HepG2 (cell line): Measurements from ENCODE around the gene CELSR2. TPM values are rescaled to one million over a fixed set of nuclear protein-coding genes. Genes with fewer than 3 reads are reported as not detected.

Source experiments
- CCDC6 ChIP-seq: sonication (generic); formaldehyde crosslinking; IDR thresholded peaks from 2 replicates; pipeline ENCODE4 v1.8.1; 2022; ENCODE audit warnings: mild to moderate bottlenecking, missing genetic modification reagents, moderate library complexity
- DNMT1 ChIP-seq: sonication (generic); formaldehyde crosslinking; IDR thresholded peaks from 2 replicates; pipeline ENCODE4 v1.5.1; 2020; ENCODE audit warnings: mild to moderate bottlenecking, missing genetic modification reagents
- EEA1 ChIP-seq: sonication (generic); formaldehyde crosslinking; IDR thresholded peaks from 2 replicates; pipeline ENCODE4 v1.5.1; 2020; ENCODE audit warnings: mild to moderate bottlenecking, missing genetic modification reagents, borderline replicate concordance
- ETV6 ChIP-seq: sonication (generic); formaldehyde crosslinking; conservative IDR thresholded peaks from 2 replicates; pipeline ENCODE4 v1.4.0; 2020; ENCODE audit warnings: missing genetic modification reagents
- GATAD1 ChIP-seq: IDR thresholded peaks from 2 replicates; pipeline ENCODE4 v1.6.1; 2016; ENCODE audit warnings: missing genetic modification reagents, missing compliant biosample characterization
- HOXA5 ChIP-seq: sonication (generic); formaldehyde crosslinking; IDR thresholded peaks from 2 replicates; pipeline ENCODE4 v1.4.0; 2020; ENCODE audit warnings: missing genetic modification reagents
- MXI1 ChIP-seq: IDR thresholded peaks from 3 replicates; pipeline ENCODE4 v1.6.1; 2012; ENCODE audit warnings: low read depth, low read length, inconsistent platforms, borderline replicate concordance
- NCOA2 ChIP-seq: sonication (generic); formaldehyde crosslinking; IDR thresholded peaks from 2 replicates; pipeline ENCODE4 v1.8.0; 2022; ENCODE audit warnings: inconsistent platforms
- NR2F1 ChIP-seq, 2 experiments: fragments of 450-650 bp in 1 of 2; formaldehyde crosslinking in 1 of 2; IDR thresholded peaks; 2 replicates each; pipeline versions ENCODE4 v1.5.0 to v1.6.1; 2016 to 2020; ENCODE audit warnings: mild to moderate bottlenecking in 1 of 2, missing compliant biosample characterization in 1 of 2, missing genetic modification reagents in 1 of 2, moderate library complexity in 1 of 2
- RAD21 ChIP-seq: fragments of 450-650 bp; formaldehyde crosslinking; IDR thresholded peaks from 2 replicates; pipeline ENCODE4 v1.5.0; 2020; ENCODE audit warnings: mild to moderate bottlenecking
- RFXAP ChIP-seq: sonication (generic); formaldehyde crosslinking; IDR thresholded peaks from 2 replicates; pipeline ENCODE4 v1.4.0; 2020; ENCODE audit warnings: missing genetic modification reagents, borderline replicate concordance
- SP2 ChIP-seq: sonication (generic); formaldehyde crosslinking; IDR thresholded peaks from 2 replicates; pipeline ENCODE4 v1.5.1; 2020; ENCODE audit warnings: mild to moderate bottlenecking, missing genetic modification reagents
- SPEN ChIP-seq: sonication (generic); formaldehyde crosslinking; IDR thresholded peaks from 2 replicates; pipeline ENCODE4 v1.5.1; 2020; ENCODE audit warnings: low read depth, mild to moderate bottlenecking, missing genetic modification reagents
- WIZ ChIP-seq: sonication (generic); formaldehyde crosslinking; IDR thresholded peaks from 2 replicates; pipeline ENCODE4 v1.5.1; 2020; ENCODE audit warnings: mild to moderate bottlenecking, missing genetic modification reagents
- ZFP1 ChIP-seq: IDR thresholded peaks from 2 replicates; pipeline ENCODE4 v1.6.1; 2016
- ZKSCAN8 ChIP-seq: IDR thresholded peaks from 2 replicates; pipeline ENCODE4 v1.6.1; 2016; ENCODE audit warnings: borderline replicate concordance, missing genetic modification reagents, missing compliant biosample characterization
- ZMYM2 ChIP-seq: sonication (generic); formaldehyde crosslinking; IDR thresholded peaks from 2 replicates; pipeline ENCODE4 v1.8.0; 2022; ENCODE audit warnings: mild to moderate bottlenecking, missing genetic modification reagents
- ZNF160 ChIP-seq: sonication (generic); formaldehyde crosslinking; IDR thresholded peaks from 2 replicates; pipeline ENCODE4 v1.8.0; 2022; ENCODE audit warnings: mild to moderate bottlenecking, inconsistent platforms, missing genetic modification reagents
- ZNF230 ChIP-seq: sonication (generic); formaldehyde crosslinking; IDR thresholded peaks from 2 replicates; pipeline ENCODE4 v1.4.0; 2020; ENCODE audit warnings: mild to moderate bottlenecking, missing genetic modification reagents
- polyA plus RNA-seq, 8 experiments: library from polyadenylated mRNA; depleted of rRNA in 3 of 8; stranded (reverse) in 7 of 8; unstranded in 1 of 8; fragments of >200 nt; fragmentation: Illumina TruSeq in 4 of 8; extraction: Trizol in 4 of 8; gene quantifications; 2 replicates each; pipeline versions ENCODE4 v1.2.1 to v1.2.3, GENCODE V29; 2011 to 2016; ENCODE audit warnings: low read depth in 4 of 8, missing spikeins in 1 of 8, mixed read lengths in 1 of 8; ENCODE audit not compliant: insufficient read depth in 1 of 8
- total RNA-seq, 5 experiments: library from RNA; depleted of rRNA; stranded (reverse); fragments of >200 nt; fragmentation: Illumina TruSeq; extraction: Trizol; gene quantifications; 2 replicates each; pipeline ENCODE4 v1.2.3, GENCODE V29; 2016; ENCODE audit warnings: low read depth in 1 of 5
- TF ChIP-seq, protein P1 (sequence below), 2 experiments: IDR thresholded peaks; 2 replicates each; pipeline ENCODE4 v1.6.1; 2011 to 2012; ENCODE audit warnings: low read length in 2 of 2, borderline replicate concordance in 1 of 2, low read depth in 1 of 2, mild to moderate bottlenecking in 1 of 2, moderate library complexity in 1 of 2
- TF ChIP-seq, protein P2 (sequence below): sonication (generic); formaldehyde crosslinking; IDR thresholded peaks from 2 replicates; pipeline ENCODE4 v1.8.1; 2023; ENCODE audit warnings: missing genetic modification reagents, mild to moderate bottlenecking, borderline replicate concordance
- TF ChIP-seq, protein P3 (sequence below): sonication (generic); formaldehyde crosslinking; IDR thresholded peaks from 2 replicates; pipeline ENCODE4 v1.4.0; 2020; ENCODE audit warnings: mild to moderate bottlenecking, missing genetic modification reagents
- TF ChIP-seq, protein P4 (sequence below): IDR thresholded peaks from 2 replicates; pipeline ENCODE4 v1.6.1; 2016; ENCODE audit warnings: low read depth

CELSR2 gene
- total and polyA plus RNA-seq, 2 of the 13 experiments (the other 11 are each of a cell fraction or from before 2014, with no cell fraction given): 4.0 to 6.6 TPM

- TF ChIP-seq, protein P1, sequence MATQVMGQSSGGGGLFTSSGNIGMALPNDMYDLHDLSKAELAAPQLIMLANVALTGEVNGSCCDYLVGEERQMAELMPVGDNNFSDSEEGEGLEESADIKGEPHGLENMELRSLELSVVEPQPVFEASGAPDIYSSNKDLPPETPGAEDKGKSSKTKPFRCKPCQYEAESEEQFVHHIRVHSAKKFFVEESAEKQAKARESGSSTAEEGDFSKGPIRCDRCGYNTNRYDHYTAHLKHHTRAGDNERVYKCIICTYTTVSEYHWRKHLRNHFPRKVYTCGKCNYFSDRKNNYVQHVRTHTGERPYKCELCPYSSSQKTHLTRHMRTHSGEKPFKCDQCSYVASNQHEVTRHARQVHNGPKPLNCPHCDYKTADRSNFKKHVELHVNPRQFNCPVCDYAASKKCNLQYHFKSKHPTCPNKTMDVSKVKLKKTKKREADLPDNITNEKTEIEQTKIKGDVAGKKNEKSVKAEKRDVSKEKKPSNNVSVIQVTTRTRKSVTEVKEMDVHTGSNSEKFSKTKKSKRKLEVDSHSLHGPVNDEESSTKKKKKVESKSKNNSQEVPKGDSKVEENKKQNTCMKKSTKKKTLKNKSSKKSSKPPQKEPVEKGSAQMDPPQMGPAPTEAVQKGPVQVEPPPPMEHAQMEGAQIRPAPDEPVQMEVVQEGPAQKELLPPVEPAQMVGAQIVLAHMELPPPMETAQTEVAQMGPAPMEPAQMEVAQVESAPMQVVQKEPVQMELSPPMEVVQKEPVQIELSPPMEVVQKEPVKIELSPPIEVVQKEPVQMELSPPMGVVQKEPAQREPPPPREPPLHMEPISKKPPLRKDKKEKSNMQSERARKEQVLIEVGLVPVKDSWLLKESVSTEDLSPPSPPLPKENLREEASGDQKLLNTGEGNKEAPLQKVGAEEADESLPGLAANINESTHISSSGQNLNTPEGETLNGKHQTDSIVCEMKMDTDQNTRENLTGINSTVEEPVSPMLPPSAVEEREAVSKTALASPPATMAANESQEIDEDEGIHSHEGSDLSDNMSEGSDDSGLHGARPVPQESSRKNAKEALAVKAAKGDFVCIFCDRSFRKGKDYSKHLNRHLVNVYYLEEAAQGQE (IDR thresholded peaks at IDR 0.05; ENCODE audit: borderline replicate concordance in 1 of 2, low read depth in 1 of 2, low read length in 2 of 2): peak in 1 of 2 experiments; percentile 57; a peak in 1 of 4 replicates
- TF ChIP-seq ZNF160 (CRISPR knock-in tag) (peak; percentile 44), ZMYM2 (CRISPR knock-in tag) (peak; percentile 82; the same call in 1 of the 2 replicates), NR2F1 (CRISPR knock-in tag; IDR thresholded peaks at IDR 0.05) (no peak), MXI1 (peak; percentile 56; the same call in 1 of the 3 replicates), DNMT1 (CRISPR knock-in tag) (0 out of 2 replicates have a peak, but pooled peaks have one; percentile 11), NCOA2 (CRISPR knock-in tag) (peak; percentile 70), ZKSCAN8 (CRISPR knock-in tag) (0 out of 2 replicates have a peak, but pooled peaks have one; percentile 68), HOXA5 (CRISPR knock-in tag) (0 out of 2 replicates have a peak, but pooled peaks have one; percentile 52), GATAD1 (CRISPR knock-in tag) (peak; percentile 76), ZFP1 (CRISPR knock-in tag) (0 out of 2 replicates have a peak, but pooled peaks have one; percentile 36), CCDC6 (CRISPR knock-in tag) (0 out of 2 replicates have a peak, but pooled peaks have one; percentile 25), ZNF230 (CRISPR knock-in tag) (peak; percentile 39; the same call in 1 of the 2 replicates), EEA1 (CRISPR knock-in tag) (0 out of 2 replicates have a peak, but pooled peaks have one; percentile 30), SP2 (CRISPR knock-in tag) (peak; percentile 78), WIZ (CRISPR knock-in tag) (peak; percentile 82; the same call in 1 of the 2 replicates), RFXAP (CRISPR knock-in tag) (peak; percentile 75; the same call in 1 of the 2 replicates), RAD21 (CRISPR knock-in tag) (peak; percentile 73), ETV6 (no peak), SPEN (CRISPR knock-in tag) (peak; percentile 75)
- TF ChIP-seq, protein P2, sequence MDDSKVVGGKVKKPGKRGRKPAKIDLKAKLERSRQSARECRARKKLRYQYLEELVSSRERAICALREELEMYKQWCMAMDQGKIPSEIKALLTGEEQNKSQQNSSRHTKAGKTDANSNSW (CRISPR knock-in tag): no peak
- TF ChIP-seq, protein P3, sequence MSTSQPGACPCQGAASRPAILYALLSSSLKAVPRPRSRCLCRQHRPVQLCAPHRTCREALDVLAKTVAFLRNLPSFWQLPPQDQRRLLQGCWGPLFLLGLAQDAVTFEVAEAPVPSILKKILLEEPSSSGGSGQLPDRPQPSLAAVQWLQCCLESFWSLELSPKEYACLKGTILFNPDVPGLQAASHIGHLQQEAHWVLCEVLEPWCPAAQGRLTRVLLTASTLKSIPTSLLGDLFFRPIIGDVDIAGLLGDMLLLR (CRISPR knock-in tag): peak; percentile 51
- TF ChIP-seq, protein P4, sequence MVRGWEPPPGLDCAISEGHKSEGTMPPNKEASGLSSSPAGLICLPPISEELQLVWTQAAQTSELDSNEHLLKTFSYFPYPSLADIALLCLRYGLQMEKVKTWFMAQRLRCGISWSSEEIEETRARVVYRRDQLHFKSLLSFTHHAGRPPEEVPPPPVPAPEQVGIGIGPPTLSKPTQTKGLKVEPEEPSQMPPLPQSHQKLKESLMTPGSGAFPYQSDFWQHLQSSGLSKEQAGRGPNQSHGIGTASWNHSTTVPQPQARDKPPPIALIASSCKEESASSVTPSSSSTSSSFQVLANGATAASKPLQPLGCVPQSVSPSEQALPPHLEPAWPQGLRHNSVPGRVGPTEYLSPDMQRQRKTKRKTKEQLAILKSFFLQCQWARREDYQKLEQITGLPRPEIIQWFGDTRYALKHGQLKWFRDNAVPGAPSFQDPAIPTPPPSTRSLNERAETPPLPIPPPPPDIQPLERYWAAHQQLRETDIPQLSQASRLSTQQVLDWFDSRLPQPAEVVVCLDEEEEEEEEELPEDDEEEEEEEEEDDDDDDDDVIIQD: peak; percentile 76
Observed at GRCh38 chr1:109282952-109283747, 33.8 kb downstream of the CELSR2 start, which contains the start of gene PSRC1 (continued).
